ENCODE results near the gene OR11A1.

The OR11A1 gene

GRCh38 chr6:29424575-29424974 lies 32.3 kb downstream of the OR11A1 start:
- DNase-seq (ENCODE audit: low read depth): peak; percentile 4
- no peak for TF ChIP-seq MYC (IDR thresholded peaks at IDR 0.05; ENCODE audit: low read depth, low read length)
- no peak for TF ChIP-seq MAX (IDR thresholded peaks at IDR 0.05; ENCODE audit: low read depth, low read length)
- no peak for TF ChIP-seq CTCF (IDR thresholded peaks at IDR 0.05; ENCODE audit: low read depth, low read length)
- TF ChIP-seq POLR2A (IDR thresholded peaks at IDR 0.05; ENCODE audit: extremely low read depth, insufficient read length): no peak

GRCh38 chr6:29424168-29424567 lies 32.7 kb downstream of the OR11A1 start:
- H3K4me3 ChIP-seq (ENCODE audit: low read depth, low read length): no peak overlapping the region
- TF ChIP-seq POLR2A (IDR thresholded peaks at IDR 0.05; ENCODE audit: extremely low read depth, insufficient read length) (no peak), MYC (IDR thresholded peaks at IDR 0.05; ENCODE audit: low read depth, low read length) (no peak), CTCF (IDR thresholded peaks at IDR 0.05; ENCODE audit: low read depth, low read length) (no peak), MAX (IDR thresholded peaks at IDR 0.05; ENCODE audit: low read depth, low read length) (no peak)
- DNase-seq (ENCODE audit: low read depth): no peak

More at GRCh38 chr6:29424575-29424974, 32.3 kb downstream of the OR11A1 start:
- H3K4me3 ChIP-seq (ENCODE audit: low read depth, low read length): no peak overlapping the region

- TF ChIP-seq CTCF (IDR thresholded peaks at IDR 0.05; ENCODE audit: low read depth, low read length): no peak
- no peak for TF ChIP-seq POLR2A (IDR thresholded peaks at IDR 0.05; ENCODE audit: extremely low read depth, insufficient read length)
- TF ChIP-seq MAX (IDR thresholded peaks at IDR 0.05; ENCODE audit: low read depth, low read length): no peak
- TF ChIP-seq MYC (IDR thresholded peaks at IDR 0.05; ENCODE audit: low read depth, low read length): no peak
- DNase-seq (ENCODE audit: low read depth): no peak
- no peak overlapping the region for H3K4me3 ChIP-seq (ENCODE audit: low read depth, low read length)
Observed at GRCh38 chr6:29419516-29419915, 37.4 kb downstream of the OR11A1 start.

- DNase-seq (ENCODE audit: low read depth): no peak
Observed at GRCh38 chr6:29414588-29414987, 42.3 kb downstream of the OR11A1 start, which contains the start of gene OR12D1. OR12D1 (plus strand) TSS chr6:29414928.

GRCh38 chr6:29403801-29404200 lies 53.1 kb downstream of the OR11A1 start:
- TF ChIP-seq MAX (IDR thresholded peaks at IDR 0.05; ENCODE audit: low read depth, low read length) (no peak), MYC (IDR thresholded peaks at IDR 0.05; ENCODE audit: low read depth, low read length) (no peak), POLR2A (IDR thresholded peaks at IDR 0.05; ENCODE audit: extremely low read depth, insufficient read length) (no peak), CTCF (IDR thresholded peaks at IDR 0.05; ENCODE audit: low read depth, low read length) (no peak)
- H3K4me3 ChIP-seq (ENCODE audit: low read depth, low read length): no peak overlapping the region
- no peak for DNase-seq (ENCODE audit: low read depth)

More at GRCh38 chr6:29414588-29414987, 42.3 kb downstream of the OR11A1 start, which contains the start of gene OR12D1:
- TF ChIP-seq POLR2A (IDR thresholded peaks at IDR 0.05; ENCODE audit: extremely low read depth, insufficient read length): no peak
- TF ChIP-seq CTCF (IDR thresholded peaks at IDR 0.05; ENCODE audit: low read depth, low read length): no peak
- no peak for TF ChIP-seq MYC (IDR thresholded peaks at IDR 0.05; ENCODE audit: low read depth, low read length)
- TF ChIP-seq MAX (IDR thresholded peaks at IDR 0.05; ENCODE audit: low read depth, low read length): no peak
- no peak within 1 kb of the TSS for H3K4me3 ChIP-seq (ENCODE audit: low read depth, low read length)

Data from NB4 (cell line).